PFSK-1 (cell line): ENCODE results near the gene CDHR2.

Experiments used
- FOXP2 ChIP-seq: optimal IDR thresholded peaks from 2 replicates; pipeline ENCODE3; 2011; ENCODE audit warnings: borderline replicate concordance, control low read depth, inconsistent platforms; ENCODE audit not compliant: insufficient read depth; ENCODE audit errors: extremely low read length, extremely low read depth
- POLR2AphosphoS5 ChIP-seq: IDR thresholded peaks from 2 replicates; pipeline ENCODE4 v1.6.1; 2012; ENCODE audit warnings: low read depth, mild to moderate bottlenecking, control low read depth, low read length, moderate library complexity
- REST ChIP-seq, 2 experiments: IDR thresholded peaks; 2 replicates each; pipeline versions ENCODE4 v1.6.1 to v1.8.0; 2011 to 2012; ENCODE audit warnings: low read depth in 2 of 2, low read length in 2 of 2, control low read depth in 1 of 2, inconsistent platforms in 1 of 2, mild to moderate bottlenecking in 1 of 2, moderate library complexity in 1 of 2; ENCODE audit not compliant: insufficient read depth in 1 of 2
- SIN3A ChIP-seq: IDR thresholded peaks from 2 replicates; pipeline ENCODE4 v1.6.1; 2012; ENCODE audit warnings: mild to moderate bottlenecking, low read length, moderate library complexity, borderline replicate concordance; ENCODE audit not compliant: insufficient read depth
- TAF1 ChIP-seq: IDR thresholded peaks from 2 replicates; pipeline ENCODE4 v1.6.1; 2012; ENCODE audit warnings: low read length, control low read depth, borderline replicate concordance; ENCODE audit not compliant: insufficient read depth

The CDHR2 gene

GRCh38 chr5:176513788-176514187, 35.4 kb upstream of the CDHR2 start:
- TF ChIP-seq SIN3A (no peak), FOXP2 (no peak), REST (IDR thresholded peaks at IDR 0.05; ENCODE audit: insufficient read depth in 1 of 2, low read depth in 2 of 2, low read length in 2 of 2) (no peak), TAF1 (no peak), POLR2AphosphoS5 (no peak)

GRCh38 chr5:176514244-176514950, 34.7 kb upstream of the CDHR2 start:
- TF ChIP-seq TAF1 (no peak), FOXP2 (no peak), SIN3A (no peak), POLR2AphosphoS5 (no peak), REST (IDR thresholded peaks at IDR 0.05; ENCODE audit: insufficient read depth in 1 of 2, low read depth in 2 of 2, low read length in 2 of 2) (no peak)

GRCh38 chr5:176515396-176515795, 33.7 kb upstream of the CDHR2 start:
- TF ChIP-seq REST (IDR thresholded peaks at IDR 0.05; ENCODE audit: insufficient read depth in 1 of 2, low read depth in 2 of 2, low read length in 2 of 2) (no peak), SIN3A (no peak), POLR2AphosphoS5 (no peak)

- TF ChIP-seq FOXP2 (no peak), SIN3A (no peak), POLR2AphosphoS5 (no peak), TAF1 (no peak), REST (IDR thresholded peaks at IDR 0.05; ENCODE audit: insufficient read depth in 1 of 2, low read depth in 2 of 2, low read length in 2 of 2) (no peak)
These were observed 32.0 kb upstream of the CDHR2 start for GRCh38 chr5:176517053-176517661.
